HepG2 (cell line): ENCODE results near the gene ATP11B. TPM values are rescaled to one million over a fixed set of nuclear protein-coding genes. Genes with fewer than 3 reads are reported as not detected.

Experiments used
- ATAC-seq: fragments of 200-7000 bp; cut with Tn5 transposase; 3 replicates; pipeline ENCODE4 v1.9.1; 2020; ENCODE audit warnings: mild to moderate bottlenecking, moderate library complexity
- BruUV-seq: library from RNA; stranded (reverse); fragments of 400-500 nt; replicated peaks from 2 replicates; lab custom pipeline; 2021; lab: Mats Ljungman, UMichigan
- CTCF ChIA-PET: fragments of 300-600 bp; formaldehyde crosslinking; extraction: SDS; loops from one replicate; lab custom pipeline; 2021; ENCODE audit warnings: low total read pairs, inconsistent platforms, low intra/inter-chr PET ratio; lab: Yijun Ruan, JAX
- POLR2A ChIA-PET: fragments of 350-600 bp; sonication (Branson Sonifier 250); formaldehyde crosslinking; loops from one replicate; lab custom pipeline; 2020; ENCODE audit warnings: antibody characterized with exemption, inconsistent platforms; lab: Yijun Ruan, JAX
- DNase-seq: peaks from one replicate; pipeline ENCODE4 v3.0.0-alpha.2; 2015; ENCODE audit warnings: low spot score
- FAIRE-seq: peaks from 3 replicates; lab custom pipeline; 2011; peaks lifted over from hg19 to GRCh38; lab: Jason Lieb, UNC
- H2AFZ ChIP-seq: one replicate; pipeline ENCODE4 v1.6.1; 2011; ENCODE audit warnings: low read length, inconsistent platforms
- H3K27ac ChIP-seq: fragments of 300-600 bp; 3 replicates; pipeline ENCODE4 v1.8.0; 2011; ENCODE audit warnings: mixed run types, mild to moderate bottlenecking, mixed read lengths, low read length, inconsistent platforms; ENCODE audit not compliant: insufficient read depth; ENCODE audit errors: extremely low read length
- H3K27me3 ChIP-seq, 2 experiments: fragments of 200-600 bp in 1 of 2; 2 replicates in 1 of 2; 3 replicates in 1 of 2; pipeline versions ENCODE4 v1.6.0 to v1.8.0; 2011; ENCODE audit warnings: low read length in 2 of 2, mild to moderate bottlenecking in 2 of 2, moderate library complexity in 2 of 2, inconsistent platforms in 1 of 2; ENCODE audit not compliant: insufficient read depth in 2 of 2, control insufficient read depth in 1 of 2
- H3K36me3 ChIP-seq, 2 experiments: fragments of 200-600 bp in 1 of 2; replicated peaks in 1 of 2; 2 replicates in 1 of 2; 3 replicates in 1 of 2; pipeline versions ENCODE4 v1.5.1 to v1.8.0; 2011; ENCODE audit warnings: low read length in 2 of 2, inconsistent platforms in 1 of 2; ENCODE audit not compliant: insufficient read depth in 2 of 2, control insufficient read depth in 1 of 2
- H3K4me1 ChIP-seq: 2 replicates; pipeline ENCODE4 v1.5.1; 2012; ENCODE audit warnings: low read length, inconsistent platforms; ENCODE audit not compliant: insufficient read depth
- H3K4me2 ChIP-seq: 2 replicates; pipeline ENCODE4 v1.6.0; 2011; ENCODE audit warnings: low read depth, low read length, inconsistent platforms
- H3K4me3 ChIP-seq, 3 experiments: fragments of 200-600 bp in 1 of 3; sonication (generic), shearing (Covaris generic) in 1 of 3; replicated peaks in 1 of 3; 2 replicates each; pipeline ENCODE4 v1.5.1; 2011 to 2016; ENCODE audit warnings: low read length in 3 of 3, inconsistent platforms in 2 of 3, low read depth in 2 of 3, mild to moderate bottlenecking in 2 of 3, control low read depth in 1 of 3, mixed read lengths in 1 of 3; ENCODE audit not compliant: insufficient read depth in 1 of 3
- H3K79me2 ChIP-seq: one replicate; pipeline ENCODE4 v1.6.1; 2011; ENCODE audit warnings: low read length, inconsistent platforms; ENCODE audit not compliant: insufficient read depth
- H3K9ac ChIP-seq: 2 replicates; pipeline ENCODE4 v1.6.0; 2011; ENCODE audit warnings: mild to moderate bottlenecking, low read depth, low read length, inconsistent platforms; ENCODE audit not compliant: insufficient read depth
- H3K9me3 ChIP-seq: 2 replicates; pipeline ENCODE4 v1.5.1; 2012; ENCODE audit warnings: mild to moderate bottlenecking, low read length
- H4K20me1 ChIP-seq: 2 replicates; pipeline ENCODE4 v1.6.0; 2011; ENCODE audit warnings: inconsistent platforms, mild to moderate bottlenecking, low read length, moderate library complexity; ENCODE audit not compliant: insufficient read depth
- ETV6 ChIP-seq: sonication (generic); formaldehyde crosslinking; conservative IDR thresholded peaks from 2 replicates; pipeline ENCODE4 v1.4.0; 2020; ENCODE audit warnings: missing genetic modification reagents
- FOXJ3 ChIP-seq: sonication (generic); formaldehyde crosslinking; IDR thresholded peaks from 2 replicates; pipeline ENCODE4 v1.4.0; 2020; ENCODE audit warnings: missing genetic modification reagents, mild to moderate bottlenecking, borderline replicate concordance
- HMGXB3 ChIP-seq: sonication (generic); formaldehyde crosslinking; IDR thresholded peaks from 2 replicates; pipeline ENCODE4 v1.4.0; 2020; ENCODE audit warnings: missing genetic modification reagents, borderline replicate concordance
- MTA1 ChIP-seq: sonication (generic); formaldehyde crosslinking; IDR thresholded peaks from 2 replicates; pipeline ENCODE4 v1.4.0; 2020; ENCODE audit warnings: missing genetic modification reagents, mild to moderate bottlenecking, borderline replicate concordance
- TRIM22 ChIP-seq: fragments of 450-650 bp; IDR thresholded peaks from 2 replicates; pipeline ENCODE4 v1.6.1; 2017
- ZBTB8A ChIP-seq: sonication (generic); formaldehyde crosslinking; IDR thresholded peaks from 2 replicates; pipeline ENCODE4 v1.4.0; 2020; ENCODE audit warnings: mild to moderate bottlenecking, low read depth, missing genetic modification reagents, borderline replicate concordance
- ZNF563 ChIP-seq: sonication (generic); formaldehyde crosslinking; IDR thresholded peaks from 2 replicates; pipeline ENCODE4 v1.8.0; 2022; ENCODE audit warnings: mild to moderate bottlenecking, moderate library complexity, missing genetic modification reagents
- ZNF660 ChIP-seq: sonication (generic); formaldehyde crosslinking; IDR thresholded peaks from 2 replicates; pipeline ENCODE4 v1.5.1; 2020; ENCODE audit warnings: mild to moderate bottlenecking, low read depth, missing genetic modification reagents, borderline replicate concordance
- ZSCAN9 ChIP-seq: IDR thresholded peaks from 2 replicates; pipeline ENCODE4 v1.6.1; 2016; ENCODE audit warnings: borderline replicate concordance
- WGBS: methylation state at CpG from one replicate; pipeline ENCODE4 v1.1.6; 2017; ENCODE audit warnings: low lambda C conversion rate; 5-methylcytosine and 5-hydroxymethylcytosine counted together
- in situ Hi-C: cut with HindIII; loops from 2 replicates; pipeline ENCODE4 v1.10.0; 2017; ENCODE audit warnings: low pct_unique_long_range_greater_than_20kb; ENCODE audit not compliant: extremely low pct_ligation_motif_present
- intact Hi-C: fragments of 100-400 bp; cut with micrococcal nuclease; formaldehyde crosslinking; loops from one replicate; pipeline ENCODE4 v1.10.0; 2022; ENCODE audit not compliant: unreplicated experiment
- polyA plus RNA-seq, 8 experiments: library from polyadenylated mRNA; depleted of rRNA in 3 of 8; stranded (reverse) in 7 of 8; unstranded in 1 of 8; fragments of >200 nt; fragmentation: Illumina TruSeq in 4 of 8; extraction: Trizol in 4 of 8; gene quantifications; 2 replicates each; pipeline versions ENCODE4 v1.2.1 to v1.2.3, GENCODE V29; 2011 to 2016; ENCODE audit warnings: low read depth in 4 of 8, missing spikeins in 1 of 8, mixed read lengths in 1 of 8; ENCODE audit not compliant: insufficient read depth in 1 of 8
- total RNA-seq, 5 experiments: library from RNA; depleted of rRNA; stranded (reverse); fragments of >200 nt; fragmentation: Illumina TruSeq; extraction: Trizol; gene quantifications; 2 replicates each; pipeline ENCODE4 v1.2.3, GENCODE V29; 2016; ENCODE audit warnings: low read depth in 1 of 5

ATP11B gene
- total and polyA plus RNA-seq, 2 of the 13 experiments (the other 11 are each of a cell fraction or from before 2014, with no cell fraction given): 10.1 to 22.9 TPM

GRCh38 chr3:182917134-182917533 lies 123.8 kb downstream of the ATP11B start:
- Histone ChIP-seq H4K20me1 (no peaks in the 10 kb centered on the region), H3K4me3 (no peak overlapping the region), H3K4me2 (no peak overlapping the region), H3K36me3 (peaks cover 2 to 5% of the 10 kb centered on the region in 2 experiments; a peak in 1 of 5 replicates), H3K9ac (no peak overlapping the region), H3K27ac (no peak overlapping the region), H3K4me1 (no peaks in the 10 kb centered on the region), H2AFZ (no peak overlapping the region), H3K79me2 (no peaks in the 10 kb centered on the region), H3K9me3 (no peaks in the 10 kb centered on the region), H3K27me3 (no peaks in the 10 kb centered on the region)
- intact Hi-C loops: no loop called here
- POLR2A ChIA-PET: no interaction called here
- CTCF ChIA-PET: no interaction called here
- ATAC-seq (no peak), DNase-seq (no peak), FAIRE-seq (no peak)
- in situ Hi-C loops: no loop called here
- TF ChIP-seq MTA1 (CRISPR knock-in tag) (no peak), FOXJ3 (CRISPR knock-in tag) (no peak)
- WGBS: 89% methylated on average over 3 of the region's 3 CpGs
- BruUV-seq: no TSS peak

GRCh38 chr3:182919866-182920357 lies 126.6 kb downstream of the ATP11B start:
- Histone ChIP-seq H3K79me2 (no peaks in the 10 kb centered on the region), H3K4me1 (no peaks in the 10 kb centered on the region), H3K9ac (no peak overlapping the region), H2AFZ (no peak overlapping the region), H3K4me3 (no peak overlapping the region), H3K27me3 (no peaks in the 10 kb centered on the region), H4K20me1 (no peaks in the 10 kb centered on the region), H3K27ac (no peak overlapping the region), H3K4me2 (no peak overlapping the region), H3K36me3 (peaks cover 1% of the 10 kb centered on the region in 2 experiments; a peak in 1 of 5 replicates), H3K9me3 (no peaks in the 10 kb centered on the region)
- 96% methylated on average over 5 of the region's 5 CpGs for WGBS
- TF ChIP-seq ZSCAN9 (CRISPR knock-in tag) (no peak), TRIM22 (no peak), ETV6 (CRISPR knock-in tag) (no peak), ZNF563 (CRISPR knock-in tag) (no peak), HMGXB3 (CRISPR knock-in tag) (no peak), ZBTB8A (no peak), ZNF660 (CRISPR knock-in tag) (no peak)
- FAIRE-seq: no peak
- ChIA-PET POLR2A (no interaction called here), CTCF (no interaction called here)
- in situ Hi-C loops (no loop called here), intact Hi-C loops (no loop called here)
- no peak for ATAC-seq
- BruUV-seq: no TSS peak
- DNase-seq: no peak
